OCI-LY7 (cell line): ENCODE measurements around the gene CERCAM. TPM values are rescaled to one million over a fixed set of nuclear protein-coding genes. Genes with fewer than 3 reads are reported as not detected.

Source experiments
- BruUV-seq: library from RNA; stranded (reverse); fragments of 400-500 nt; replicated peaks from 2 replicates; lab custom pipeline; 2021; lab: Mats Ljungman, UMichigan
- CTCF ChIA-PET: fragments of 300-600 bp; sonication (Branson Sonifier 250); formaldehyde crosslinking; loops from one replicate; lab custom pipeline; 2022; ENCODE audit warnings: antibody characterized with exemption; ENCODE audit not compliant: unreplicated experiment; lab: Charles Lee
- POLR2A ChIA-PET: fragments of 300-600 bp; sonication (Branson Sonifier 250); formaldehyde crosslinking; loops from one replicate; lab custom pipeline; 2022; ENCODE audit warnings: antibody characterized with exemption; lab: Charles Lee
- DNase-seq: peaks from one replicate; pipeline ENCODE4 v3.0.0-alpha.2; 2015; ENCODE audit warnings: low spot score
- H2AFZ ChIP-seq: fragments of 200-600 bp; sonication (generic), shearing (Covaris generic); 2 replicates; pipeline ENCODE4 v1.6.1; 2014; ENCODE audit warnings: mild to moderate bottlenecking, antibody characterized with exemption, low read length, moderate library complexity
- H3K27ac ChIP-seq: fragments of 200-600 bp; sonication (generic); 2 replicates; pipeline ENCODE4 v1.5.1; 2014; ENCODE audit warnings: mixed run types, low read depth, mild to moderate bottlenecking, moderate library complexity, low read length, inconsistent platforms; ENCODE audit not compliant: poor library complexity, severe bottlenecking
- H3K36me3 ChIP-seq: fragments of 200-600 bp; sonication (generic); 2 replicates; pipeline ENCODE4 v1.6.1; 2014; ENCODE audit warnings: mild to moderate bottlenecking, antibody characterized with exemption, low read length, moderate library complexity, mixed read lengths; ENCODE audit not compliant: insufficient read depth
- H3K4me1 ChIP-seq: fragments of 200-600 bp; sonication (generic); 2 replicates; pipeline ENCODE4 v1.5.1; 2014; ENCODE audit warnings: mild to moderate bottlenecking, low read length; ENCODE audit not compliant: insufficient read depth, poor library complexity, severe bottlenecking
- H3K4me2 ChIP-seq: fragments of 200-600 bp; sonication (generic); 2 replicates; pipeline ENCODE4 v1.6.1; 2014; ENCODE audit warnings: mild to moderate bottlenecking, low read length
- H3K4me3 ChIP-seq: fragments of 200-600 bp; sonication (generic); 2 replicates; pipeline ENCODE4 v1.5.1; 2014; ENCODE audit warnings: mild to moderate bottlenecking, low read depth, low read length; ENCODE audit not compliant: poor library complexity, severe bottlenecking
- H3K79me2 ChIP-seq: fragments of 200-600 bp; sonication (generic); 2 replicates; pipeline ENCODE4 v1.6.1; 2016; ENCODE audit warnings: low read depth, mild to moderate bottlenecking, low read length, moderate library complexity, mixed read lengths; ENCODE audit not compliant: insufficient read depth
- H3K9me2 ChIP-seq: fragments of 200-600 bp; sonication (generic); 2 replicates; pipeline ENCODE4 v1.6.1; 2016; ENCODE audit warnings: mild to moderate bottlenecking, low read length, mixed read lengths; ENCODE audit not compliant: insufficient read depth
- H3K9me3 ChIP-seq: fragments of 200-600 bp; sonication (generic); 2 replicates; pipeline ENCODE4 v1.6.1; 2014; ENCODE audit warnings: mild to moderate bottlenecking, mixed run types, low read length, mixed read lengths
- H4K20me1 ChIP-seq: fragments of 200-600 bp; sonication (generic); 2 replicates; pipeline ENCODE4 v1.6.1; 2014; ENCODE audit warnings: mild to moderate bottlenecking, antibody characterized with exemption, low read length, moderate library complexity, mixed read lengths; ENCODE audit not compliant: insufficient read depth
- EZH2phosphoT487 ChIP-seq: fragments of 200-600 bp; sonication (generic); IDR thresholded peaks from 2 replicates; pipeline ENCODE4 v1.6.1; 2018; ENCODE audit warnings: low read depth, borderline replicate concordance, mild to moderate bottlenecking, mixed run types, antibody characterized with exemption, low read length, moderate library complexity, mixed read lengths
- intact Hi-C: fragments of 100-400 bp; cut with micrococcal nuclease; formaldehyde crosslinking; loops from one replicate; pipeline ENCODE4 v1.10.0; 2022; ENCODE audit not compliant: unreplicated experiment
- total RNA-seq, 2 experiments: library from RNA; depleted of rRNA in 1 of 2; stranded (reverse); fragments of >200 nt in 1 of 2; shearing (Covaris generic) in 1 of 2; gene quantifications; 2 replicates each; pipeline ENCODE4 v1.2.3, GENCODE V29; 2014 to 2022
- TF ChIP-seq, protein P1 (sequence below): fragments of 200-600 bp; sonication (generic); conservative IDR thresholded peaks from 2 replicates; pipeline ENCODE4 v1.5.1; 2014; ENCODE audit warnings: mild to moderate bottlenecking, antibody characterized with exemption, low read length, moderate library complexity, mixed read lengths

The CERCAM gene
- total RNA-seq, 2 experiments from 2014 or later = 2.7 to 3.5 TPM

DNA sequence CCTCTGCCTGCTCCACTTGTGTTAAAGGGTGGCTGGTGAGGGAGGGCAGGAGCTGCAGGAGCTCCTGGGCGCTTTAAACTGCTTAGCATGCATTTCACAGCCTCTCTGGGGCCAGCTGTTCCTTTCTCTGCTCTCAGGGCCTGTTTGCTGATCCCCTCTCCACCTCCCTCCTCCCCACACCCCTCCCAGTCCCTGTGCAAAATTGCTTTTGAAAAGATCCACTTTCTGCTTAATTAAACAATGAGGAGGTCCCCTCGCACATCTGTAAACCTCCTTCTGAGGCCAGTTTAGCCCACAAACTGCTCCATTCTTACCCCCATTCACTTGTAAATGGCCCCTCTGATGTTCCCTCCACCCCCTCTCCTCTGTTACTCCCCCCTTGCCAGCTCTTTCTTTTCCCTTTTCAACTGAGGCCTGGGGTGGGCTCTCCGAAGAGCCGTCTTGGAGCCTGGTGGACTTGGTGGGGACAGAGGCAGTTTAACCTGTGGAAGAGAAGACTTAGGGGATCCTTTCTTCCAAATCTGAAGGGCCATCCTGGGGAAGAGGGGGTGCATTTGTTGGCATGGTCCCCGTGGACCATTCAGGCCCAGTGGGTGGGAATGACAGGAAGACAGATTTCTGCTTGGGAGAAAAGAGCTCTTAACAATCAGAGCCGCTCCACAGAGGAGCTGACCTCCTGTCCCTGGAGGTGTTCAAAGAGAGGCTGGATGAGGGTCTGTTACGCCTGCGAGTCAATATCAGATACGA, 37.5 kb upstream of the CERCAM start:
- H3K4me3 ChIP-seq = no peak overlapping the region
- intact Hi-C loops = no loop called here
- H3K9me2 ChIP-seq = no peaks in the 10 kb centered on the region
- H3K27ac ChIP-seq = no peak overlapping the region
- DNase-seq = no peak
- no peaks in the 10 kb centered on the region for H3K4me1 ChIP-seq
- H4K20me1 ChIP-seq = no peaks in the 10 kb centered on the region
- H3K4me2 ChIP-seq = no peak overlapping the region
- ChIA-PET POLR2A (interaction anchor here (0.6 to 1.9 kb wide), 3 partner anchors 12 to 390 kb away, joined by 3 to 8 read pairs (median 3); partner anchors contain the start of gene URM1), CTCF (no interaction called here)
- H3K36me3 ChIP-seq = peaks cover 79% of the 10 kb centered on the region
- no peaks in the 10 kb centered on the region for H3K79me2 ChIP-seq
- no peaks in the 10 kb centered on the region for H3K9me3 ChIP-seq
- no peak overlapping the region for H2AFZ ChIP-seq
- TF ChIP-seq, protein P1, sequence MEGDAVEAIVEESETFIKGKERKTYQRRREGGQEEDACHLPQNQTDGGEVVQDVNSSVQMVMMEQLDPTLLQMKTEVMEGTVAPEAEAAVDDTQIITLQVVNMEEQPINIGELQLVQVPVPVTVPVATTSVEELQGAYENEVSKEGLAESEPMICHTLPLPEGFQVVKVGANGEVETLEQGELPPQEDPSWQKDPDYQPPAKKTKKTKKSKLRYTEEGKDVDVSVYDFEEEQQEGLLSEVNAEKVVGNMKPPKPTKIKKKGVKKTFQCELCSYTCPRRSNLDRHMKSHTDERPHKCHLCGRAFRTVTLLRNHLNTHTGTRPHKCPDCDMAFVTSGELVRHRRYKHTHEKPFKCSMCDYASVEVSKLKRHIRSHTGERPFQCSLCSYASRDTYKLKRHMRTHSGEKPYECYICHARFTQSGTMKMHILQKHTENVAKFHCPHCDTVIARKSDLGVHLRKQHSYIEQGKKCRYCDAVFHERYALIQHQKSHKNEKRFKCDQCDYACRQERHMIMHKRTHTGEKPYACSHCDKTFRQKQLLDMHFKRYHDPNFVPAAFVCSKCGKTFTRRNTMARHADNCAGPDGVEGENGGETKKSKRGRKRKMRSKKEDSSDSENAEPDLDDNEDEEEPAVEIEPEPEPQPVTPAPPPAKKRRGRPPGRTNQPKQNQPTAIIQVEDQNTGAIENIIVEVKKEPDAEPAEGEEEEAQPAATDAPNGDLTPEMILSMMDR = no peak
- TF ChIP-seq EZH2phosphoT487 = no peak
- no TSS peak for BruUV-seq

DNA sequence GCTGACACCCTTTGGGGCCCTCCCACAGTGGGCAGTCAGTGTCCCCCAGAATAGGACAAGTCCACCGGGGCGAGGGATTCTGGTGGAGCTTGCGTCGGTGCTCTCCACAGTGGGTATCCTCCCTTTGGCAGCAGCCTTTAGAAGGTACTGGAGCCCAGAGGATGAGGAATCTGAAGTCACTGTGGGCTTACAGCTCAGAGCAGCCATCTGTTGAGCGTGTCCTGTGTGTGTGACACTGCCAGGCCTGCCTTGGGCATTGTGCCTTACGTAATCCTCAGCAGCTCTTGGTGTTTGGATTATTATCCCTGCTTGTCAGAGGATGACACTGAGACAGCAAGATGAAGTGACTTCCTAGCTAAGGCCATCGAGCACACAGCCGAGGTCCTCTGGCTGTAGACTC, 36.9 kb upstream of the CERCAM start:
- Histone ChIP-seq H3K36me3 (peaks cover 81% of the 10 kb centered on the region; the same call in 1 of the 2 replicates), H4K20me1 (no peaks in the 10 kb centered on the region), H3K4me1 (no peaks in the 10 kb centered on the region), H2AFZ (no peak overlapping the region), H3K79me2 (no peaks in the 10 kb centered on the region), H3K9me3 (no peaks in the 10 kb centered on the region), H3K4me2 (no peak overlapping the region), H3K9me2 (no peaks in the 10 kb centered on the region), H3K4me3 (no peak overlapping the region), H3K27ac (no peak overlapping the region)
- DNase-seq = no peak
- POLR2A ChIA-PET = interaction anchor here (0.6 to 1.9 kb wide), 3 partner anchors 13 to 389 kb away, joined by 3 to 8 read pairs (median 3); partner anchors contain the start of gene URM1
- intact Hi-C loops = no loop called here
- TF ChIP-seq EZH2phosphoT487 = no peak
- TF ChIP-seq, protein P1 = no peak
- BruUV-seq = no TSS peak
- CTCF ChIA-PET = no interaction called here

DNA sequence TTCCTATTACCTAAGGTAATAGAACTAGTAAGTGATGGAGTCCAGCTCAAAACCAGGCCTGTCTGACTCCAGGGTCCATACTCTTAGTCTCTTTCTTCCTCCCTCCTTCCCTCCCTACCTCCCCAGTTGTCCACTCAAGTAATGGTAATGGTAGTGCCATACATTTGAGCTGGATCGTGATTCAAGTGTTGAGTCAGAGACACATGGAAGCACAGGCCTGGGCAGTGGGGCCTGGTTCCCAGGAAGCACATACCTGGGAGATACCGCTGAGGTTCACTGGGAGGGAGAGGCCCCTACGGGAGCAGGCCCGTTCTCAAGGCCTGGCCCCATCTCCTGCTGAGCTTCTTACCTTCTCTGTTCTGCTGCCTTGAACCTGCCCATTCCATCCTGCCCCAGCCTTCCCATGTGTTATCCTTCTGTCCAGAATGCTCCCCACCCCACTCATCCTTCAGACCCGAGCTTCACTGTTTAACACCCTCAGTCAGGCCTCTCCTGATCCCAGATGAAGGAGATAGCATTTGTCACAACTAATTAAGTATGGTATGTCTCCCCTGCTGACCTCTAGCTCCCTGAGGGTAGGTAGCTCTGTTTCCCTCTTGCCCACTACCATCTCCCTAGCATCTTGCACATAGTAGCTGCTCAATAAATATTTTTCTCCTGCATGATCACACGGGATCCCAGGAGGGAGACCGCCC, 35.7 kb upstream of the CERCAM start:
- intact Hi-C loops = no loop called here
- TF ChIP-seq EZH2phosphoT487 = no peak
- TF ChIP-seq, protein P1 = no peak
- Histone ChIP-seq H3K4me3 (no peak overlapping the region), H4K20me1 (no peaks in the 10 kb centered on the region), H3K9me3 (no peaks in the 10 kb centered on the region), H3K27ac (no peak overlapping the region), H3K4me1 (no peaks in the 10 kb centered on the region), H3K4me2 (no peak overlapping the region), H3K9me2 (no peaks in the 10 kb centered on the region), H3K36me3 (peaks cover 86% of the 10 kb centered on the region; the same call in 1 of the 2 replicates), H2AFZ (no peak overlapping the region), H3K79me2 (no peaks in the 10 kb centered on the region)
- no peak for DNase-seq
- ChIA-PET CTCF (no interaction called here), POLR2A (interaction anchor here (0.6 to 1.9 kb wide), 2 partner anchors 14 to 46 kb away, joined by 3 to 8 read pairs; partner anchors contain the start of gene URM1)
- no TSS peak for BruUV-seq
